MG63 (cell line): ENCODE data around the gene UNC93A. TPM values are rescaled to one million over a fixed set of nuclear protein-coding genes. Genes with fewer than 3 reads are reported as not detected.
"Not testable (repeated sequence)": the region's sequence is repeated elsewhere in the genome, so short reads cannot be mapped to it uniquely, and the experiment has no call there.

Source experiments
- DNase-seq: peaks from one replicate; pipeline ENCODE4 v3.0.0-alpha.2; 2020
- H3K27me3 ChIP-seq: fragments of 250-450 bp; sonication (Bioruptor Pico); 2 replicates; pipeline ENCODE4 v1.5.1; 2020; ENCODE audit warnings: mild to moderate bottlenecking, moderate library complexity
- H3K36me3 ChIP-seq: fragments of 250-450 bp; sonication (Bioruptor Pico); 2 replicates; pipeline ENCODE4 v1.5.1; 2020; ENCODE audit warnings: mild to moderate bottlenecking, moderate library complexity
- H3K4me3 ChIP-seq: fragments of 250-450 bp; sonication (Bioruptor Pico); 2 replicates; pipeline ENCODE4 v1.5.1; 2020; ENCODE audit warnings: mild to moderate bottlenecking, moderate library complexity
- H3K9me3 ChIP-seq: fragments of 250-450 bp; sonication (Bioruptor Pico); 2 replicates; pipeline ENCODE4 v1.5.1; 2020; ENCODE audit warnings: mild to moderate bottlenecking, moderate library complexity
- total RNA-seq: library from RNA; depleted of rRNA; stranded (reverse); fragments of >200 nt; shearing (Covaris generic); gene quantifications from 2 replicates; pipeline ENCODE4 v1.2.3, GENCODE V29; 2014; ENCODE audit warnings: low replicate concordance

UNC93A gene
- total RNA-seq, 1 experiment from 2014 or later = not detected

- not testable (repeated sequence) for DNase-seq, H3K9me3 ChIP-seq, H3K4me3 ChIP-seq, H3K27me3 ChIP-seq, H3K36me3 ChIP-seq
Measured at GRCh38 chr6:167267556-167267898, 23.6 kb upstream of the UNC93A start.

GRCh38 chr6:167267921-167268401, 23.2 kb upstream of the UNC93A start:
- no peak for DNase-seq
- Histone ChIP-seq H3K27me3 (0 out of 2 replicates have a peak, but pooled peaks cover 4% of the 10 kb centered on the region), H3K36me3 (no peaks in the 10 kb centered on the region), H3K4me3 (no peak overlapping the region), H3K9me3 (no peaks in the 10 kb centered on the region)

GRCh38 chr6:167268683-167269280, 22.3 kb upstream of the UNC93A start:
- H3K27me3 ChIP-seq = 0 out of 2 replicates have a peak, but pooled peaks cover 4% of the 10 kb centered on the region
- H3K9me3 ChIP-seq = no peaks in the 10 kb centered on the region
- H3K4me3 ChIP-seq = no peak overlapping the region
- no peaks in the 10 kb centered on the region for H3K36me3 ChIP-seq
- DNase-seq = no peak

GRCh38 chr6:167270499-167271311, 20.4 kb upstream of the UNC93A start:
- no peaks in the 10 kb centered on the region for H3K9me3 ChIP-seq
- H3K4me3 ChIP-seq = no peak overlapping the region
- DNase-seq = no peak
- H3K36me3 ChIP-seq = no peaks in the 10 kb centered on the region
- H3K27me3 ChIP-seq = no peaks in the 10 kb centered on the region

GRCh38 chr6:167272151-167272550, 19.0 kb upstream of the UNC93A start:
- DNase-seq = no peak
- no peaks in the 10 kb centered on the region for H3K27me3 ChIP-seq
- no peak overlapping the region for H3K4me3 ChIP-seq
- no peaks in the 10 kb centered on the region for H3K9me3 ChIP-seq
- no peaks in the 10 kb centered on the region for H3K36me3 ChIP-seq

GRCh38 chr6:167272696-167273379, 18.3 kb upstream of the UNC93A start:
- no peak for DNase-seq
- Histone ChIP-seq H3K4me3 (no peak overlapping the region), H3K27me3 (no peaks in the 10 kb centered on the region), H3K9me3 (no peaks in the 10 kb centered on the region), H3K36me3 (no peaks in the 10 kb centered on the region)

- Histone ChIP-seq H3K9me3 (no peaks in the 10 kb centered on the region), H3K36me3 (no peaks in the 10 kb centered on the region), H3K4me3 (no peak overlapping the region), H3K27me3 (no peaks in the 10 kb centered on the region)
- DNase-seq = no peak
Measured at GRCh38 chr6:167274270-167274669, 16.8 kb upstream of the UNC93A start.

GRCh38 chr6:167275001-167275400, 16.1 kb upstream of the UNC93A start:
- Histone ChIP-seq H3K9me3 (no peaks in the 10 kb centered on the region), H3K4me3 (no peak overlapping the region), H3K36me3 (no peaks in the 10 kb centered on the region), H3K27me3 (no peaks in the 10 kb centered on the region)
- DNase-seq = no peak

GRCh38 chr6:167275436-167275835, 15.7 kb upstream of the UNC93A start:
- Histone ChIP-seq H3K27me3 (no peaks in the 10 kb centered on the region), H3K9me3 (no peaks in the 10 kb centered on the region), H3K36me3 (no peaks in the 10 kb centered on the region), H3K4me3 (no peak overlapping the region)
- no peak for DNase-seq

GRCh38 chr6:167276772-167277533, 14.2 kb upstream of the UNC93A start:
- H3K4me3 ChIP-seq = no peak overlapping the region
- no peak for DNase-seq
- H3K27me3 ChIP-seq = no peaks in the 10 kb centered on the region
- H3K9me3 ChIP-seq = no peaks in the 10 kb centered on the region
- H3K36me3 ChIP-seq = no peaks in the 10 kb centered on the region

GRCh38 chr6:167278173-167278940, 12.8 kb upstream of the UNC93A start:
- not testable (repeated sequence) for DNase-seq, H3K4me3 ChIP-seq, H3K27me3 ChIP-seq

GRCh38 chr6:167279766-167280446, 11.2 kb upstream of the UNC93A start:
- no peak for DNase-seq
- H3K4me3 ChIP-seq = no peak overlapping the region
- no peaks in the 10 kb centered on the region for H3K9me3 ChIP-seq
- H3K27me3 ChIP-seq = no peaks in the 10 kb centered on the region
- no peaks in the 10 kb centered on the region for H3K36me3 ChIP-seq

More at GRCh38 chr6:167278173-167278940, 12.8 kb upstream of the UNC93A start:
- not testable (repeated sequence) for H3K9me3 ChIP-seq, H3K36me3 ChIP-seq

- H3K36me3 ChIP-seq, H3K9me3 ChIP-seq, DNase-seq, H3K27me3 ChIP-seq, H3K4me3 ChIP-seq: not testable (repeated sequence)
Measured at GRCh38 chr6:167280466-167280865, 10.6 kb upstream of the UNC93A start.

GRCh38 chr6:167282165-167282564, 8.9 kb upstream of the UNC93A start:
- Histone ChIP-seq H3K36me3 (no peaks in the 10 kb centered on the region), H3K4me3 (no peak overlapping the region), H3K9me3 (no peaks in the 10 kb centered on the region), H3K27me3 (no peaks in the 10 kb centered on the region)
- DNase-seq = no peak

- not testable (repeated sequence) for H3K4me3 ChIP-seq, H3K36me3 ChIP-seq
Measured at GRCh38 chr6:167284565-167284964, 6.5 kb upstream of the UNC93A start.

More at GRCh38 chr6:167284565-167284964, 6.5 kb upstream of the UNC93A start:
- H3K27me3 ChIP-seq, DNase-seq, H3K9me3 ChIP-seq: not testable (repeated sequence)
